Stomach (tissue), 9 donors: Measurements from ENCODE around the gene VIL1. TPM values are rescaled to one million over a fixed set of nuclear protein-coding genes. Genes with fewer than 3 reads are reported as not detected.

Experiments used
- DNase-seq, 2 donors: peaks; one replicate each; pipeline versions ENCODE4 v3.0.0 to v3.0.0-alpha.2; 2013 to 2019
- H3K27ac ChIP-seq, 5 donors: fragments of 200-600 bp in 4 of 5; sonication (generic) in 4 of 5; one replicate each; pipeline ENCODE4 v1.5.1; 2013 to 2019; ENCODE audit warnings: mild to moderate bottlenecking in 1 of 5, moderate library complexity in 1 of 5
- H3K27me3 ChIP-seq, 3 donors: fragments of 200-600 bp; sonication (generic); one replicate each; pipeline ENCODE4 v1.5.1; 2017 to 2019; ENCODE audit warnings: mixed run types in 1 of 3
- H3K36me3 ChIP-seq, 4 donors: fragments of 200-600 bp; sonication (generic); 1 replicate in 3 of 4; 2 replicates in 1 of 4; pipeline ENCODE4 v1.5.1; 2016 to 2019
- H3K4me1 ChIP-seq, 4 donors: fragments of 200-600 bp; sonication (generic); one replicate each; pipeline ENCODE4 v1.5.1; 2016 to 2019
- H3K4me3 ChIP-seq, 4 donors: fragments of 200-600 bp; sonication (generic) in 3 of 4; one replicate each; pipeline ENCODE4 v1.5.1; 2016 to 2019; ENCODE audit warnings: mild to moderate bottlenecking in 1 of 4
- H3K9me3 ChIP-seq, 4 donors: fragments of 200-600 bp; sonication (generic); one replicate each; pipeline ENCODE4 v1.5.1; 2016 to 2019
- EP300 ChIP-seq: sonication (generic); formaldehyde crosslinking; IDR thresholded peaks from one replicate; pipeline ENCODE4 v1.6.1; 2017; ENCODE audit warnings: antibody characterized with exemption
- POLR2A ChIP-seq, 4 donors: fragments of 450-650 bp; IDR thresholded peaks; one replicate each; pipeline ENCODE4 v1.6.1; 2016; ENCODE audit warnings: antibody characterized with exemption in 4 of 4, control low read depth in 2 of 4, mild to moderate bottlenecking in 1 of 4, moderate library complexity in 1 of 4
- POLR2AphosphoS5 ChIP-seq, 3 donors: sonication (generic); formaldehyde crosslinking; IDR thresholded peaks; one replicate each; pipeline ENCODE4 v1.6.1; 2016; ENCODE audit warnings: antibody characterized with exemption in 3 of 3
- WGBS, 5 donors: extraction: QIAGEN DNeasy Blood & Tissue Kit in 3 of 5; methylation state at CpG; one replicate each; pipeline versions ENCODE4 v1.1.5 to v1.1.7; 2013 to 2018; 5-methylcytosine and 5-hydroxymethylcytosine counted together
- intact Hi-C: fragments of 100-400 bp; cut with DNase I; formaldehyde crosslinking; loops from one replicate; pipeline ENCODE4 v1.15.1; 2023; ENCODE audit warnings: low total_unique reads
- polyA plus RNA-seq, 3 donors: library from polyadenylated mRNA; stranded (reverse); fragments of 200-250 nt; gene quantifications; one replicate each; pipeline ENCODE4 v1.2.3, GENCODE V29; 2013
- total RNA-seq, 5 donors: library from RNA; depleted of rRNA; stranded (reverse); fragments of >200 nt; gene quantifications; one replicate each; pipeline versions ENCODE4 v1.1.0 to v1.2.3, GENCODE V29; 2014 to 2016
- TF ChIP-seq, protein P1 (sequence below), 7 experiments: fragments of 450-650 bp in 4 of 7; fragments of 200-600 bp in 3 of 7; sonication (generic) in 3 of 7; IDR thresholded peaks; one replicate each; pipeline ENCODE4 v1.5.1; 2016 to 2019; ENCODE audit warnings: antibody characterized with exemption in 7 of 7, control low read depth in 2 of 7, mild to moderate bottlenecking in 1 of 7
- donor health status: healthy with polysubstance abuse.
- donor health status: Bipolar disorder and iron deficiency.
- donor health status: healthy.

Gene VIL1
- total and polyA plus RNA-seq, 8 donors, result 0.38 to 120 (median 1.8) TPM; not detected in 1

DNA sequence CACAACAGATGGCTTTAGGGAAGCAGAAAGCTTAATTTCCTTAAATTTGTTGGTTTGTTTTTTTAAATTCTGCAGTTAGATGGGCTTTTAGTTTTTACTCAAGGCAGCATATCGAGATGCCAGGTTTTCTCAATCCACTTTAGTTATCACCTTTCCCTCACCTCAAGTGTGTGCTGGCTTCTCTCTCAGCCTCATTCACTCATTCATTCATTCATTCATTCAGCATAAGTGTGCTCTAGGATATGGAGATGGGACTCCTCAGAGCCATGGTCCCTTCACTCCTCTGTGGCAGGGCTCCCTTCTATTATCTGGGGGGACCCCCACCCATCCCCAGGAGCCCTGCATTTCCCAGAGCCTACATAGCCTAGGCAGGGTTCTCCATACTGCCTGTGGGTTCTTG, 19.0 kb downstream of the VIL1 start:
- intact Hi-C loops, result no loop called here
- DNase-seq, result no peak
- no peak overlapping the region for H3K4me3 ChIP-seq
- no peaks in the 10 kb centered on the region for H3K9me3 ChIP-seq
- TF ChIP-seq EP300 (no peak), POLR2AphosphoS5 (IDR thresholded peaks at IDR 0.05) (no peak), POLR2A (IDR thresholded peaks at IDR 0.05) (no peak)
- TF ChIP-seq, protein P1, sequence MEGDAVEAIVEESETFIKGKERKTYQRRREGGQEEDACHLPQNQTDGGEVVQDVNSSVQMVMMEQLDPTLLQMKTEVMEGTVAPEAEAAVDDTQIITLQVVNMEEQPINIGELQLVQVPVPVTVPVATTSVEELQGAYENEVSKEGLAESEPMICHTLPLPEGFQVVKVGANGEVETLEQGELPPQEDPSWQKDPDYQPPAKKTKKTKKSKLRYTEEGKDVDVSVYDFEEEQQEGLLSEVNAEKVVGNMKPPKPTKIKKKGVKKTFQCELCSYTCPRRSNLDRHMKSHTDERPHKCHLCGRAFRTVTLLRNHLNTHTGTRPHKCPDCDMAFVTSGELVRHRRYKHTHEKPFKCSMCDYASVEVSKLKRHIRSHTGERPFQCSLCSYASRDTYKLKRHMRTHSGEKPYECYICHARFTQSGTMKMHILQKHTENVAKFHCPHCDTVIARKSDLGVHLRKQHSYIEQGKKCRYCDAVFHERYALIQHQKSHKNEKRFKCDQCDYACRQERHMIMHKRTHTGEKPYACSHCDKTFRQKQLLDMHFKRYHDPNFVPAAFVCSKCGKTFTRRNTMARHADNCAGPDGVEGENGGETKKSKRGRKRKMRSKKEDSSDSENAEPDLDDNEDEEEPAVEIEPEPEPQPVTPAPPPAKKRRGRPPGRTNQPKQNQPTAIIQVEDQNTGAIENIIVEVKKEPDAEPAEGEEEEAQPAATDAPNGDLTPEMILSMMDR (IDR thresholded peaks at IDR 0.05), result no peak
- H3K4me1 ChIP-seq, result peaks cover 13 to 19% (median 15%) of the 10 kb centered on the region in 4 donors
- no peaks in the 10 kb centered on the region for H3K36me3 ChIP-seq
- peak overlapping the region in 4 of 5 donors; percentile 14 to 60 (median 29) for H3K27ac ChIP-seq
- no peaks in the 10 kb centered on the region for H3K27me3 ChIP-seq
- 91 to 97% (median 92%) methylated on average over 1 of the region's 1 CpG for WGBS, 5 donors

DNA sequence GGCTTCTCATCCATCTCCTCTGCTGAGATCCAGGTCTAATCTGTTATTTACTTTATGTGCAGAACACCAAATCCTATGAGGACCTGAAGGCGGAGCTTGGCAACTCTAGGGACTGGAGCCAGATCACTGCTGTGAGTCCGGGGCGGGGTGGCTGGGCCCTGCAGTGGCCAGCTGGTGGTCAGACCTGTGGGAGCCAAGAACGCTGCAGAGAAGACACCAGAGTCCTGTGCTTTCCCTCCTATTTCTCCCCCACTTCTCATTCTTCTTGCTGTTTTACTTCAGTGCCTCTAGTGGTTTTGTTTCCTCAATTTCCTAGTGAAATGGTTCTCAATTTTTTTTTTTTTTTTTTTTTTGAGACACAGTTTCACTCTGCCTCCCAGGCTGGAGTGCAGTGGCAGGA, 19.7 kb downstream of the VIL1 start:
- Histone ChIP-seq H3K27me3 (no peaks in the 10 kb centered on the region), H3K27ac (peak overlapping the region in 2 of 5 donors; percentile 14 to 25), H3K4me3 (no peak overlapping the region), H3K36me3 (no peaks in the 10 kb centered on the region), H3K9me3 (no peaks in the 10 kb centered on the region), H3K4me1 (peaks cover 13 to 19% (median 15%) of the 10 kb centered on the region in 4 donors)
- DNase-seq, result peak; percentile 49 to 53
- intact Hi-C loops, result no loop called here
- 12 to 41% (median 23%) methylated on average over 4 of the region's 4 CpGs for WGBS, 5 donors
- TF ChIP-seq POLR2A (IDR thresholded peaks at IDR 0.05) (no peak), POLR2AphosphoS5 (IDR thresholded peaks at IDR 0.05) (no peak), EP300 (no peak)
- TF ChIP-seq, protein P1 (IDR thresholded peaks at IDR 0.05), result no peak

GRCh38 chr2:218444692-218445357, 25.9 kb downstream of the VIL1 start:
- TF ChIP-seq, protein P1 (IDR thresholded peaks at IDR 0.05), result no peak
- TF ChIP-seq EP300, result no peak
- TF ChIP-seq POLR2A (IDR thresholded peaks at IDR 0.05), result no peak
- no peak for TF ChIP-seq POLR2AphosphoS5 (IDR thresholded peaks at IDR 0.05)
- Histone ChIP-seq H3K4me3 (no peak overlapping the region), H3K27me3 (no peaks in the 10 kb centered on the region), H3K4me1 (peaks cover 0 to 16% (median 6%) of the 10 kb centered on the region in 4 donors), H3K36me3 (peaks cover 3 to 34% (median 32%) of the 10 kb centered on the region in 4 donors), H3K27ac (no peak overlapping the region), H3K9me3 (no peaks in the 10 kb centered on the region)
- intact Hi-C loops, result no loop called here
- 82 to 96% (median 87%) methylated on average over 7 of the region's 7 CpGs for WGBS, 5 donors
- peak in 1 of 2 donors; percentile 30 for DNase-seq

DNA sequence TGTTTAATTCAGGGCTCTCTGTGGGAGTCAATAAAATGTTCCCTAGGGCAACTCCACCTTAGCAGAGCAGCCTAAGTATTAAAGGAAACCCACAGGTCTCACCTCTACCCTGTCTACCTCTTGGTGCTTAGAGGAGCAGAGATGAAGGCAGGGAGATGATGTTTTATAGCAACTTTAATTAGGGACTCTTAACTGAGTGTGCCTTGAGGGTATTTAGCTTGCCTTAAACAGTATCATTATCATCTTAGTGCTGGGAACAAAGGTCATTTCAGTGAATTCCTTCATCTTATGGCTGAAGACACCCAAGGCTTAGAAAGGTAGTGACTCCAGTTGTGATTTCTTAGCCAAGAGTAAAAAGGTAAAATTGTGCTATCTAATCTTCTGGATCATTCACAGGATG, 26.7 kb downstream of the VIL1 start:
- peaks cover 3 to 38% (median 37%) of the 10 kb centered on the region in 4 donors for H3K36me3 ChIP-seq
- no peaks in the 10 kb centered on the region for H3K9me3 ChIP-seq
- no peak for DNase-seq
- no peak overlapping the region for H3K27ac ChIP-seq
- H3K4me3 ChIP-seq, result no peak overlapping the region
- H3K27me3 ChIP-seq, result no peaks in the 10 kb centered on the region
- intact Hi-C loops, result no loop called here
- TF ChIP-seq POLR2AphosphoS5 (IDR thresholded peaks at IDR 0.05) (no peak), POLR2A (IDR thresholded peaks at IDR 0.05) (no peak), EP300 (no peak)
- TF ChIP-seq, protein P1 (IDR thresholded peaks at IDR 0.05), result no peak
- peaks cover 0 to 16% (median 6%) of the 10 kb centered on the region in 4 donors for H3K4me1 ChIP-seq
